CD14-positive monocyte (primary cell): ENCODE results near the gene TNFRSF8. TPM values are rescaled to one million over a fixed set of nuclear protein-coding genes. Genes with fewer than 3 reads are reported as not detected.
"Not testable (repeated sequence)": the region's sequence is repeated elsewhere in the genome, so short reads cannot be mapped to it uniquely, and the experiment has no call there.

Experiments used
- DNase-seq, 3 donors: peaks; one replicate each; pipeline ENCODE4 v3.0.0-alpha.2; 2011 to 2022
- H2AFZ ChIP-seq: 2 replicates; pipeline ENCODE4 v1.6.0; 2012; ENCODE audit warnings: mild to moderate bottlenecking, low read depth, low read length, inconsistent platforms; ENCODE audit not compliant: insufficient read depth, poor library complexity, severe bottlenecking
- H3K27ac ChIP-seq, 2 donors: 1 replicate in 1 of 2; 2 replicates in 1 of 2; pipeline ENCODE4 v1.5.1; 2012 to 2013; ENCODE audit warnings: low read length in 2 of 2, control low read depth in 1 of 2, inconsistent platforms in 1 of 2, low read depth in 1 of 2, mild to moderate bottlenecking in 1 of 2
- H3K27me3 ChIP-seq, 2 donors: one replicate each; pipeline versions ENCODE4 v1.6.0 to v1.6.1; 2011 to 2013; ENCODE audit warnings: low read length in 2 of 2; ENCODE audit not compliant: control insufficient read depth in 2 of 2, insufficient read depth in 2 of 2
- H3K36me3 ChIP-seq, 2 donors: replicated peaks in 1 of 2; 1 replicate in 1 of 2; 2 replicates in 1 of 2; pipeline versions ENCODE4 v1.5.1 to v1.6.1; 2012 to 2013; ENCODE audit warnings: low read length in 2 of 2, control low read depth in 1 of 2, inconsistent platforms in 1 of 2, mild to moderate bottlenecking in 1 of 2; ENCODE audit not compliant: insufficient read depth in 2 of 2, control insufficient read depth in 1 of 2
- H3K4me1 ChIP-seq, 2 donors: 1 replicate in 1 of 2; 2 replicates in 1 of 2; pipeline versions ENCODE4 v1.5.1 to v1.6.1; 2012 to 2013; ENCODE audit warnings: low read length in 2 of 2, control low read depth in 1 of 2, inconsistent platforms in 1 of 2, mild to moderate bottlenecking in 1 of 2, moderate library complexity in 1 of 2; ENCODE audit not compliant: insufficient read depth in 2 of 2, control insufficient read depth in 1 of 2
- H3K4me2 ChIP-seq: replicated peaks from 2 replicates; pipeline ENCODE3; 2012; ENCODE audit warnings: low read length, moderate library complexity, mild to moderate bottlenecking; ENCODE audit not compliant: poor library complexity, severe bottlenecking; ENCODE audit errors: extremely low read depth
- H3K4me3 ChIP-seq, 3 experiments: fragments of 200-600 bp in 1 of 3; sonication (generic) in 1 of 3; replicated peaks in 1 of 3; 1 replicate in 2 of 3; 2 replicates in 1 of 3; pipeline ENCODE4 v1.5.1; 2011 to 2013; ENCODE audit warnings: low read length in 3 of 3, mild to moderate bottlenecking in 3 of 3, control low read depth in 2 of 3, low read depth in 2 of 3, inconsistent platforms in 1 of 3, moderate library complexity in 1 of 3
- H3K79me2 ChIP-seq: 2 replicates; pipeline ENCODE4 v1.6.0; 2012; ENCODE audit warnings: mild to moderate bottlenecking, control low read depth, inconsistent platforms, low read length, moderate library complexity; ENCODE audit not compliant: insufficient read depth
- H3K9ac ChIP-seq: 2 replicates; pipeline ENCODE4 v1.6.0; 2017; ENCODE audit warnings: low read length, mild to moderate bottlenecking; ENCODE audit not compliant: insufficient read depth, poor library complexity, severe bottlenecking
- H3K9me3 ChIP-seq, 2 donors: replicated peaks in 1 of 2; 1 replicate in 1 of 2; 2 replicates in 1 of 2; pipeline versions ENCODE4 v1.5.1 to v1.6.1; 2012 to 2013; ENCODE audit warnings: low read length in 2 of 2, control low read depth in 1 of 2; ENCODE audit not compliant: control insufficient read depth in 1 of 2, insufficient read depth in 1 of 2
- H4K20me1 ChIP-seq: 2 replicates; pipeline ENCODE4 v1.6.0; 2012; ENCODE audit warnings: mild to moderate bottlenecking, low read length, control low read depth, moderate library complexity; ENCODE audit not compliant: insufficient read depth
- H3K27ac Mint-ChIP-seq, 7 donors: one replicate each; pipeline ENCODE4 v1.8.0; 2020; ENCODE audit warnings: mild to moderate bottlenecking in 7 of 7, mixed read lengths in 7 of 7, moderate library complexity in 6 of 7, inconsistent platforms in 2 of 7
- H3K27me3 Mint-ChIP-seq, 3 donors: one replicate each; pipeline ENCODE4 v1.8.0; 2021 to 2022; ENCODE audit warnings: low read depth in 3 of 3, mild to moderate bottlenecking in 3 of 3, mixed read lengths in 3 of 3, moderate library complexity in 3 of 3, inconsistent platforms in 1 of 3
- H3K36me3 Mint-ChIP-seq, 2 donors: one replicate each; pipeline ENCODE4 v1.8.0; 2020; ENCODE audit warnings: mixed read lengths in 2 of 2, inconsistent platforms in 1 of 2, mild to moderate bottlenecking in 1 of 2
- H3K4me1 Mint-ChIP-seq: one replicate; pipeline ENCODE4 v1.8.0; 2020; ENCODE audit warnings: mild to moderate bottlenecking, mixed read lengths
- H3K4me3 Mint-ChIP-seq, 2 donors: one replicate each; pipeline ENCODE4 v1.8.0; 2020; ENCODE audit warnings: mild to moderate bottlenecking in 2 of 2, mixed read lengths in 2 of 2, moderate library complexity in 1 of 2
- H3K9me3 Mint-ChIP-seq, 7 donors: one replicate each; pipeline ENCODE4 v1.8.0; 2020 to 2022; ENCODE audit warnings: mixed read lengths in 7 of 7, mild to moderate bottlenecking in 6 of 7, moderate library complexity in 6 of 7, inconsistent platforms in 2 of 7
- WGBS: methylation state at CpG from one replicate; pipeline ENCODE4 v1.1.5; 2013; ENCODE audit warnings: missing lambda C conversion rate; ENCODE audit not compliant: insufficient coverage; 5-methylcytosine and 5-hydroxymethylcytosine counted together
- intact Hi-C, 2 donors: fragments of 100-400 bp; cut with micrococcal nuclease; formaldehyde crosslinking; loops; one replicate each; pipeline versions ENCODE4 v1.15.0 to v1.15.1; 2023
- polyA plus RNA-seq, 3 donors: library from polyadenylated mRNA; depleted of rRNA in 1 of 3; unstranded in 2 of 3; stranded (reverse) in 1 of 3; fragments of 300-500 nt in 2 of 3; fragments of >200 nt in 1 of 3; fragmentation: Illumina TruSeq in 2 of 3; gene quantifications; 1 replicate in 2 of 3; 2 replicates in 1 of 3; pipeline ENCODE4 v1.2.3, GENCODE V29; 2012 to 2021
- TF ChIP-seq, protein P1 (sequence below): fragments of 200-600 bp; IDR thresholded peaks from one replicate; pipeline ENCODE4 v1.8.0; 2022; ENCODE audit warnings: antibody characterized with exemption, mild to moderate bottlenecking

The TNFRSF8 gene
- polyA plus RNA-seq, 3 donors, result 10.9 to 11.9 (median 11.8) TPM

DNA sequence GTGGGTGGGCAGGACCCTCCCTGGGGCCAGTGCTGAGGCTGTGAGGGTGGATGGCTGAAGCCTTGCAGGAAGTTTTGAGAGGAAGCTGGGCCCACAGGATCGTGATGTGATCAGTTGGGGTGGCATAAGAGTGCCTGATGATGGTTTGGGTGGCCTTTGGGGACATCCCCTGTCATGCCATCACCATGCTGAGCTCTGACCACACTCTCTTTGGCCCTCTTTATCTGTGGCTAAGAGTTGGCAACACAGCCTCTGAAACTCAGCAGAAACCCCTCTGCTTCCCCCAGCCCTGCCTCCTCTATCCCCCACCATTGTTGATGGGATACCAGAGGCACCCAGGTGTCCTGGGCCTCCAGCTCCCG is 24.0 kb upstream of the TNFRSF8 start:
- no peak overlapping the region for H3K4me2 ChIP-seq
- peaks cover 0 to 4% (median 0%) of the 10 kb centered on the region in 3 donors for H3K27me3 Mint-ChIP-seq
- TF ChIP-seq, protein P1, sequence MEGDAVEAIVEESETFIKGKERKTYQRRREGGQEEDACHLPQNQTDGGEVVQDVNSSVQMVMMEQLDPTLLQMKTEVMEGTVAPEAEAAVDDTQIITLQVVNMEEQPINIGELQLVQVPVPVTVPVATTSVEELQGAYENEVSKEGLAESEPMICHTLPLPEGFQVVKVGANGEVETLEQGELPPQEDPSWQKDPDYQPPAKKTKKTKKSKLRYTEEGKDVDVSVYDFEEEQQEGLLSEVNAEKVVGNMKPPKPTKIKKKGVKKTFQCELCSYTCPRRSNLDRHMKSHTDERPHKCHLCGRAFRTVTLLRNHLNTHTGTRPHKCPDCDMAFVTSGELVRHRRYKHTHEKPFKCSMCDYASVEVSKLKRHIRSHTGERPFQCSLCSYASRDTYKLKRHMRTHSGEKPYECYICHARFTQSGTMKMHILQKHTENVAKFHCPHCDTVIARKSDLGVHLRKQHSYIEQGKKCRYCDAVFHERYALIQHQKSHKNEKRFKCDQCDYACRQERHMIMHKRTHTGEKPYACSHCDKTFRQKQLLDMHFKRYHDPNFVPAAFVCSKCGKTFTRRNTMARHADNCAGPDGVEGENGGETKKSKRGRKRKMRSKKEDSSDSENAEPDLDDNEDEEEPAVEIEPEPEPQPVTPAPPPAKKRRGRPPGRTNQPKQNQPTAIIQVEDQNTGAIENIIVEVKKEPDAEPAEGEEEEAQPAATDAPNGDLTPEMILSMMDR, result no peak
- peaks cover 0 to 3% (median 0%) of the 10 kb centered on the region in 7 donors for H3K9me3 Mint-ChIP-seq
- no peaks in the 10 kb centered on the region for H4K20me1 ChIP-seq
- H3K9ac ChIP-seq, result no peak overlapping the region
- no peak for DNase-seq
- no peaks in the 10 kb centered on the region for H3K9me3 ChIP-seq
- H3K4me1 ChIP-seq, result peaks cover 9 to 10% of the 10 kb centered on the region in 2 donors
- H3K79me2 ChIP-seq, result no peaks in the 10 kb centered on the region
- no peak overlapping the region for H3K27ac ChIP-seq
- 0% methylated on average over 1 of the region's 2 CpGs for WGBS
- no peaks in the 10 kb centered on the region for H3K27me3 ChIP-seq
- no peaks in the 10 kb centered on the region for H3K36me3 Mint-ChIP-seq
- intact Hi-C loops, result no loop called here
- no peaks in the 10 kb centered on the region for H3K36me3 ChIP-seq
- H3K27ac Mint-ChIP-seq, result no peak overlapping the region
- H3K4me1 Mint-ChIP-seq, result peaks cover 17% of the 10 kb centered on the region
- no peak overlapping the region for H3K4me3 Mint-ChIP-seq
- H3K4me3 ChIP-seq, result no peak overlapping the region
- H2AFZ ChIP-seq, result no peak overlapping the region

DNA sequence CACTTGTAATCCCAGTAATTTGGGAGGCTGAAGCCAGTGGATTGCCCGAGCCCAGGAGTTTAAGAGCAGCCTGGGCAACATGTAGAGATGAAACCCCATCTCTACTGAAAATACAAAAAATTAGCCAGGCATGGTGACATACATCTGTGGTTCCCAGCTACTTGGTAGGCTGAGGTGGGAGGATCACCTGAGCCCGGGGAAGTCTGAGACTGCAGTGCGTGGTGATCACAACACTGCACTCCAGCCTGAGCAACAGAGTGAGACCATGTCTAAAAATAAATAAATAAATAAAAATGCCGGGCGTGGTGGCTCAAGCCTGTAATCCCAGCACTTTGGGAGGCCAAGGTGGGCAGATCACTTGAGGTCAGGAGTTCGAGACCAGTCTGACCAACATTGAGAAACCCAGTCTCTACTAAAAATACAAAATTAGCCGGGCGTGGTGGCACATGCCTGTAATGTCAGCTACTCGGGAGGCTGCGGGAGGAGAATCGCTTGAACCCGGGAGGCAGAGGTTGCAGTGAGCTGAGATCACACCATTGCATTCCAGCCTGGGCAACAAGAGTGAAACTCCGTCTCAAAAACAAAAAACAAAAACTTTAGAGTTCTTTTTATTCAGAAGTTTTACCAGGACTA is 23.2 kb upstream of the TNFRSF8 start:
- H3K27ac Mint-ChIP-seq, H3K9ac ChIP-seq, H3K9me3 ChIP-seq, H3K4me3 Mint-ChIP-seq, H3K4me1 ChIP-seq, H3K27ac ChIP-seq, H4K20me1 ChIP-seq, H3K9me3 Mint-ChIP-seq, H3K79me2 ChIP-seq, H3K4me2 ChIP-seq, H3K27me3 ChIP-seq, H3K4me3 ChIP-seq, intact Hi-C loops, H2AFZ ChIP-seq, H3K36me3 ChIP-seq, H3K4me1 Mint-ChIP-seq, H3K36me3 Mint-ChIP-seq, DNase-seq, H3K27me3 Mint-ChIP-seq: not testable (repeated sequence)
- 88% methylated on average over 5 of the region's 13 CpGs for WGBS
